ENCODE data around the gene GRIN1. TPM values are rescaled to one million over a fixed set of nuclear protein-coding genes. Genes with fewer than 3 reads are reported as not detected.

GRIN1 gene
- not detected in 2 replicates for total RNA-seq

GRCh38 chr9:137138722-137139467 is at the start of gene GRIN1:
Gene GRIN1, plus strand, starts transcription at chr9:137139154. Its CDS starts 333 bp downstream, at chr9:137139487.

GRCh38 chr9:137114613-137115393 is 24.2 kb upstream of the GRIN1 start, which contains the start of gene DPP7:
Gene DPP7, minus strand, starts transcription at chr9:137114733. Its CDS starts 20 bp downstream, at chr9:137114713.

GRCh38 chr9:137169896-137170358 is 31.0 kb downstream of the GRIN1 start, which contains the start of gene LRRC26:
Gene LRRC26, minus strand, starts transcription at chr9:137170051. Its CDS starts 108 bp downstream, at chr9:137169943.

GRCh38 chr9:137188490-137189296 is 49.7 kb downstream of the GRIN1 start, which contains the start of the genes ANAPC2 and SSNA1:
Gene ANAPC2, minus strand, starts transcription at chr9:137188560. Its CDS starts 28 bp downstream, at chr9:137188532.
Gene SSNA1, plus strand, starts transcription at chr9:137188676. Its CDS starts 51 bp downstream, at chr9:137188727.

GRCh38 chr9:137200311-137201204 is 61.6 kb downstream of the GRIN1 start, which contains the start of gene TPRN:
Gene TPRN, minus strand, starts transcription at chr9:137200741. Its CDS starts 30 bp downstream, at chr9:137200711.

GRCh38 chr9:137205126-137206069 is 66.4 kb downstream of the GRIN1 start, which contains the start of the genes NDOR1 and TMEM203:
Gene NDOR1, plus strand, starts transcription at chr9:137205700. Its CDS starts 78 bp downstream, at chr9:137205778.
Gene TMEM203, minus strand, starts transcription at chr9:137205648. Its CDS starts 234 bp downstream, at chr9:137205414.

Other genes with a start within 250 kb of the GRIN1 start
- 150 and 202 TPM in 2 replicates for gene FBXW5, start 194.4 kb upstream of the GRIN1 start, total RNA-seq
- gene C8G, start 193.9 kb upstream of the GRIN1 start, total RNA-seq = not detected in 2 replicates
- not detected in 2 replicates for gene LCN12, start 186.9 kb upstream of the GRIN1 start, total RNA-seq
- gene PTGDS, start 161.7 kb upstream of the GRIN1 start, total RNA-seq = 16.1 and 28.3 TPM in 2 replicates
- 0.29 and 0.35 TPM in 2 replicates for gene LCNL1, start 156.2 kb upstream of the GRIN1 start, total RNA-seq
- gene PAXX, start 146.7 kb upstream of the GRIN1 start, total RNA-seq = 38.8 and 45.3 TPM in 2 replicates
- gene CLIC3, start 142.6 kb upstream of the GRIN1 start, total RNA-seq = 21.6 and 29.6 TPM in 2 replicates
- 12.8 and 52.2 TPM in 2 replicates for gene ABCA2, start 110.9 kb upstream of the GRIN1 start, total RNA-seq
- not detected in 2 replicates for gene FUT7, start 107.1 kb upstream of the GRIN1 start, total RNA-seq
- 24.2 and 27.3 TPM in 2 replicates for gene NPDC1, start 93.0 kb upstream of the GRIN1 start, total RNA-seq
- gene ENTPD2, start 85.1 kb upstream of the GRIN1 start, total RNA-seq = 0.58 TPM in 1 of 2 replicates, not detected in the other
- 17.3 and 17.5 TPM in 2 replicates for gene SAPCD2, start 68.6 kb upstream of the GRIN1 start, total RNA-seq
- 4.6 and 5.5 TPM in 2 replicates for gene UAP1L1, start 61.6 kb upstream of the GRIN1 start, total RNA-seq
- 122 and 133 TPM in 2 replicates for gene MAN1B1, start 52.2 kb upstream of the GRIN1 start, total RNA-seq
- gene DPP7, start 24.4 kb upstream of the GRIN1 start, total RNA-seq = 62.6 and 81.0 TPM in 2 replicates
- not detected in 2 replicates for gene LRRC26, start 30.9 kb downstream of the GRIN1 start, total RNA-seq
- gene TMEM210, start 32.9 kb downstream of the GRIN1 start, total RNA-seq = not detected in 2 replicates
- gene ANAPC2, start 49.4 kb downstream of the GRIN1 start, total RNA-seq = 10.7 and 16.3 TPM in 2 replicates
- 69.1 and 154 TPM in 2 replicates for gene SSNA1, start 49.5 kb downstream of the GRIN1 start, total RNA-seq
- 9.2 and 14.7 TPM in 2 replicates for gene TPRN, start 61.6 kb downstream of the GRIN1 start, total RNA-seq
- gene TMEM203, start 66.5 kb downstream of the GRIN1 start, total RNA-seq = 36.5 and 50.7 TPM in 2 replicates
- gene NDOR1, start 66.5 kb downstream of the GRIN1 start, total RNA-seq = 12.4 and 19.0 TPM in 2 replicates
- not detected in 2 replicates for gene RNF208, start 83.1 kb downstream of the GRIN1 start, total RNA-seq
- 2.3 and 2.8 TPM in 2 replicates for gene CYSRT1, start 86.0 kb downstream of the GRIN1 start, total RNA-seq
- not detected in 2 replicates for gene RNF224, start 88.3 kb downstream of the GRIN1 start, total RNA-seq
- gene SLC34A3, start 91.7 kb downstream of the GRIN1 start, total RNA-seq = not detected in 2 replicates
- 798 and 901 TPM in 2 replicates for gene TUBB4B, start 102.1 kb downstream of the GRIN1 start, total RNA-seq
- gene STPG3, start 112.1 kb downstream of the GRIN1 start, total RNA-seq = not detected in 2 replicates
- 55.5 and 60.5 TPM in 2 replicates for gene NELFB, start 116.2 kb downstream of the GRIN1 start, total RNA-seq
- gene TOR4A, start 138.6 kb downstream of the GRIN1 start, total RNA-seq = 51.3 and 58.7 TPM in 2 replicates
- 0.18 TPM in 1 of 2 replicates, not detected in the other for gene NRARP, start 163.1 kb downstream of the GRIN1 start, total RNA-seq

All from myometrial cell (primary cell).